ENCODE results near the gene PLSCR3.
A peak's percentile ranks its signal among the peaks of the same experiment; 100 is the strongest.

Gene PLSCR3
- 0.46 to 1.1 (median 0.76) reads per million in 4 donors for total RNA-seq

DNA sequence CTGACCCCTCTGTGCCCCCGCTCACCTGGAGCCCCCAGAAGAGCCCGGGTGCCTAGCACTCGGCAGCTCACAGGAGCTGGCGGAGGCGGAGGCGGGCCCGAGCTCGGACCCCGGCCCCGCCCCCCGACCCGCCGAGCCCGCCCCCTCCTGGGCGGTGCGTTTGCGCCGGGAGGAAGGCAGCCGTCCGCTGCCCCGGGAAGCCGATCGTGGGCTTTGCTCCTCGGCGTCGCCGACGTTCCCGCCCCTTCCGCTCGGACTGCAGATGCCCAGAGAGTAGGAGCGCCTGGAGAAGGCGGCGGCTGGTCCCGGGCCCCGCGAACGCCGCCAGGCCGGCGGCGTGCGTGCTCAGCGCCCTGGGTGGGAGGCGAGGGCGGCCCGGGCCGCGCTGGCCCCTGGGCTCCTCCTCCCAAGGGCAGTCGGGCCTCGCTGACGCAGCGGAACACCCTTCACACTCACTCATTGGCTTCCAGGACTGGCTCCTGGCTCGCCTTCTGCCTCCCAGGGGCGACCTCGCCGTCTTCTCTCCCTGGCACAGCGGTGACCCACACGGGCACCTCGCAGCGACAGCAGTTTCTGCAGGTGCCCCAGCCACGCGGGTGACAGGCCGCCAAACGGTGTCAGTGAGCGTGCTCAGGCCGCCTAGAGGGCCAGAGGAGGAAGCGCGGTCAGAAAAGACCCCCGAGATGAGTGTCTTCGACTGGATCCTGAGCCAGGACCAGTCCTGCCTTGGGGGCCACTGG lies at the start of gene PLSCR3:
TSS of gene PLSCR3 (minus strand) at position 74 of the 740 bp plus-strand sequence. CDS start 415 bp downstream, outside the sequence.
- peak; percentile 67 to 81 (median 72) for DNase-seq

DNA sequence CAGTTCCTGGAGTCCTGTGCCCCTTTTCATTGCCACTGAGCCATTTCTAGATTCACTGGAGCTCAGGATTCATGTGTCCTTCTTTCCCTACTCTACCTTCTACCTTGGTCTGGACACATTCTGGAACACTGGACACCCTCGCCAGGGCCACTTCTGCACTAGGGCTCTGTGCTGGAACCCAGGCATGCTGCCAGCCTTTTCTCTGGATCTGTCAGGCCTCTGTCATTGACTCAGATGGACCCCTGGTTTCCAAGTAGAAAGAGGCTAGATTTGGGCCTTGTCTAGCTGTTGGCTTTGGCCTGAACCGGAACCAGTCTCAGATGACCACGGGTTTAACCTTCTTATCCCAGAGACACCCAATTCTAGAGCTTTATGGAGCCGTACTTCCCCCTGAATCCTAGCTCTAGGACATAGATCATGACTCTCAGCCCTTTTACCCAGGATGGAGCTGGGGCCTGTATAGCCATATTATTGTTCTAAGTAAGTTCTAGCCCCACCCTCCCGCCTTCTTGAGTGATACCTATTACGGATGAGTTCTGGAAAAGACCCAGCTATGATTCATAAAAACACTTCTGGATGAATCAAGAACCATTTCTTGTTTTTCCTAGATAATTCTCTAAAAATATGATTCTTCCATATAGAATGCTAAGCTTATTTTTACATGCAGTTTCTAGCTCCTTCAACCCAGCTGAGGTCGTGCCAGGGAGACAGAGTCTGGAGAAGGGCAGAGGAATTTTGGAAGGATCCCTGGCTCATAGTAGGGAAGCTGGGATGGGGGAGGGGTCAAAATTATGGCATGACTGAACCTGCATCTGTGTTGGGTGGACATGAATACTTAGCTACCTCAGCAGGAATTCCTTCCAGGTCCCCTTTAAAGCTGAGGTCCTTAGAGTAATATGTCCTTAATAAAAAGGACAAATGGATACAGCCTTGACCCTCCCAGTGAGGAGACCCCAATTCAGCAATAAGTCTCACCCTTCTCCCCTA lies 49.5 kb upstream of the PLSCR3 start:
- DNase-seq = no peak

DNA sequence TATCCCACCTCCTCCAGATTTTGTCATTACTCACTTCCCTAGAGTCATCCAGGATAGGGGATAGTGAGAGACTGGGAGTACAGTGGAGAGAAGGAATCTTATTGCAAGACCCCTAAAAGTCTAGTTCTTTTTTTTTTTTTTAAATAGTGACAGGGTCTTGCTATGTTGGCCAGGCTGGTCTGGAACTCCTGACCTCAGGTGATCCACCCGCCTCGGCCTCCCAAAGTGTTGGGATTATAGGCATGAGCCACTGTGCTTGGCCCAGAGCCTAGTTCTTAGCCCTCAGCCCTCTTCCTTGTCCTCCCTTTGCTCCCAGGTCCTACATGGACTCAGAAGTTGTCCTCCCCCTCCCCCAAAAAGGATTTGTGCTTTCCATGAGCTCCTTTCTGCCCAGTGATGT lies 47.8 kb upstream of the PLSCR3 start:
- no peak for DNase-seq

DNA sequence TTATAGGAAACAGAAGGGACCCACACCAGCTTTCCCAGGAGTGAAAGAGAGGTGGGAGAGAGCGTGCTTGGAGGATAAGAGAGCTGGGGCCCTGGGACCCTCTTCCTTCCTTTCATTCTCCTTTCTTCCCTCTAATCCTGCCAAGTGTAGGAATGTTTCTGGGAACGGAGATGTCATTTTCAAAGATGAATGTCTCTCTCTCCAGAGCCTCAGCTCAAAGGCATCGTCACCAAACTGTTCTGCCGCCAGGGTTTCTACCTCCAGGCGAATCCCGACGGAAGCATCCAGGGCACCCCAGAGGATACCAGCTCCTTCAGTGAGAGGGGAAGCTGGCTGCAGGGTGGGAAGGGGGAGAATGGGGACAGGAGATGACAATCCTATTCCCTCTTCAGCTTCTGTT lies 46.9 kb upstream of the PLSCR3 start:
- no peak for DNase-seq

DNA sequence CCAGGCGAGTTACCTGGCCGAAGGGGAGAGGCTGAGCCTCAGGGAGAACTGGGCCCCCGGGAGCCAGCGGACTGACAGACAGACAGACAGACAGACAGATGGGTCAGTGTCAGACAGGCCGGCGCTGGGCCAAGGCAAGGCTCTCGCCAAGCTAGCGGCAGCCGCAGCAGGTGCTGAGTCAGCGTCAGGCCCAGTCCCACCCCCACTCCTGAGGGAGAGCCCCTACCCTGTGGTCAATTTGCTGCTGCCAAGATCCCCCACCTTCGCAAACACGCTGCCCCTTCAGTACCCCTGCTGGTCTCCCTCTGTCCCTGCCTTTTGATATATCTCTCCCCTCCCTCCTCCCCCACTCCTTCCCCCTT lies 46.5 kb upstream of the PLSCR3 start:
- DNase-seq = no peak

DNA sequence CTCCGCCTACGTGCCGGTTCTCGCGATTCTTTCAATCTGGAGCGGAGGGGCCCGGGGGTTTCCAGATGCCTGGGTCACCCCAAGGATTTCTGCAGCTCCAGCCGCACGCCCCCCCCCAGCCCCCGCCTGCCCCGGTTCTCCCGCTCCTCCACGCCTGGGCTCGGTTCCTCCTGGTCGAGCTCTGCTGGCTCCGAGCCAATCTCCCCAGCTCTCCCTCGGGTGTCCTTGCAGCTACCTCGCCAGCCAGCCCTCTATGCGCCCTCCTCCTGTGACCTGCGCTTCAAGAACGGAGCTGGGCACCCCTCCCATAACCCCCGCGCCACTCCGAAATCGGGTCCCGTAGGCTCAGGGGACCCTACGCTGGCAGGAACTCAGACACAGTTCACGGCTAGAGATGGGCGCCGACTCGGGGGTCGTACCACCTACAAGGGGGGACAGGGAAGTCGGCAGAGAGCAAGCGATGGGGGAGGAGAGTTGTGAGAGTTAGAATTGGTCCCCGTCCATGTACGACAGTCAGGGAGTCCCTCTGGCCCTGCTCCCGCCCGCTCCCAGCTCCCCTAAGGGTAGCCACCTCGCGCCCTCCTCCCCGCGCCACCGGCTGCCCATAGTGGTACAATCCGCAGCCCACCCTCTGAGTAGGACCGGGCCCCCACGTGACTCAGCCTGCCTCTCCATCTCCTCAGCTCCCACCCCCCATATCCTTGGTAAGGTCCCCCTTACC lies 45.9 kb upstream of the PLSCR3 start:
- no peak for DNase-seq

DNA sequence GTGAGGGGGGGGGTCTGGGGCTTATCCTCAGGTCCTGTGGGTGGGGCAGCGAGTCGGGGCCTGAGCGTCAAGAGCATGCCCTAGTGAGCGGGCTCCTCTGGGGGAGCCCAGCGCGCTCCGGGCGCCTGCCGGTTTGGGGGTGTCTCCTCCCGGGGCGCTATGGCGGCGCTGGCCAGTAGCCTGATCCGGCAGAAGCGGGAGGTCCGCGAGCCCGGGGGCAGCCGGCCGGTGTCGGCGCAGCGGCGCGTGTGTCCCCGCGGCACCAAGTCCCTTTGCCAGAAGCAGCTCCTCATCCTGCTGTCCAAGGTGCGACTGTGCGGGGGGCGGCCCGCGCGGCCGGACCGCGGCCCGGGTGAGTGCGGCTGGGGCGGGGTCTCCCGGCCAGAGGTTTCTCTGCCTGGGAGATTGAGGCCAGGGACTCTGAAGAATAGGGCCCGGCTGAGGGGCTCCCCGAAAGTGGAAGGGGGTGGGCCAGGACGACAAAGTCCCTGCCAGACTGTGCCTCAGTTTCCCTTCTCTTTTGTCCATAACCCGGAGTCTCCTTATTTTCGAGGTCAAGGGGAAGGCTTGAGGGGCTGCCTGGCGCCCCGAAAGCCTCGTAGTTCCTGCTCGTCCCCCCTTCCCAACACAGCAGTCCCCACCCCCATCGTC lies 45.3 kb upstream of the PLSCR3 start, which contains the start of gene FGF11:
TSS of gene FGF11 (plus strand) at position 51 of the 651 bp plus-strand sequence. CDS start at position 160, 109 bp downstream.
- no peak for DNase-seq

DNA sequence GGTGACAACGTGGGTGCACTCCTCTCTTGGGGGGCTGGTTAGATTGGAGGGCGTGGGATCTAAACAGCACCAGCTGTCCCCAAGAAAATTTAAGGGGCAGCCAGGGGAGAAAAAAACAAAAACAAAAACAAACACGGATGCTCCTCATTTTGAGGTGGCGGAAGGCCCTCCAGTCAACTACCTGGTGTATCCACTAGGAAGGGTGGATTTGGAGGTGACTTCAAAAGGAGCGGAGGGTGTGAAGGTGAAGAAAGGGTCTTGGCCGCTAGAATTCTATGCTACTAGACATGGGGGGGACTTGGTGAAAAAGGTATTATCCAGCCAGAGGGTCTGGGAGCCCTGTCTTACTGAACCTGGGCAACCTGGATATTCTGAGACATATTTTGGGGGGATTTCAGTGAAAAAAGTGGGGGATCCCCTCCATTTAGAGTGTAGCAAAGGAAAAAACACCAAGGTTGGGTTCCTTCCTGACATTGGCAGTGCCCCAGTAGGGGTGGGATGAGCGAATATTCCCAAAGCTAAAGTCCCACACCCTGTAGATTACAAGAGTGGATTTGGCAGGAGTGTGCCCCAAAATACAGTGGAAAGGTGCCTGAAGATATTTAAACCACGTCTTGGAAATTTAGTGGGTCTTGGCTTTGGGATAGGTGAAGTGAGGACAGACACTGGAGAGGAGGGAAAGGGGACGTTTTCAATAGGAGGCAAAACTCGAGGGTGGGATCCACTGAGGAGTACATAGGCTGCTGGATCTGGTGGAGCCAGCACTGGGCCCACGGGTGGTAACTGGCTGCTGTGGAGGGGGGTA lies 44.5 kb upstream of the PLSCR3 start:
- DNase-seq = no peak

DNA sequence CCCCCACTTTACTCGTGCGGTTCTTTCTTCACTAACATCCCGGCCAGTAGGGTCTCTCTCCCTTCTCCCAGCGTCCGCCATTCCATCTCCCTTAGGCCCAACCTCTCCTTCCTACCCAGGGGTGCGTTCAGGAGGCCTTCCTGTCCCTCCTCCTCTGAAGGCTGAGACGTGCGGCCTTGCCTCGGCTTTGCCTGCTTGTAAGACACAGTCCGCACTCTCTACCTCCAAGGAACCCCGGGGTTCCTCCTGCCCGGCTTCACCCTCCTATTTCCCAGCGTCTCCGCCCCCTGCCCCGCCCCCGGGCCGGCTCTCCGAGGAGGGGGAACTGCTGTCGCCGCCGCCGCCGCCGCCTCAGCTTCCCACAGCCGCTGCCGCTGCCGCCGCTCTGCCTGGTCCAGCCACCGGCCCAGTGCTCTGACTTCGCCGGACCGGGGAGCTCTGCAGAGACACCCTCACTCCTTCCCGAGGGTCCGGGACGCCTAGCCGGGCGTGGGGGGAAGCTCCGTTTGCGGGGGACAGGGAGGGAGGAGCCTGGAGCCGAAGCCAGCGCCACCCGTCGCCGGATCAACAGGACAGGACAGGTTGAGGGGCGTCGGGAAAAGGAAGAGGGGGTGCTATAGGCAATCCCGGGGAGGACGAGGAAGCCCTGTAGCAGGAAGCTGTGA lies 43.8 kb upstream of the PLSCR3 start:
- peak in 3 of 5 donors; percentile 39 to 50 (median 43) for DNase-seq

DNA sequence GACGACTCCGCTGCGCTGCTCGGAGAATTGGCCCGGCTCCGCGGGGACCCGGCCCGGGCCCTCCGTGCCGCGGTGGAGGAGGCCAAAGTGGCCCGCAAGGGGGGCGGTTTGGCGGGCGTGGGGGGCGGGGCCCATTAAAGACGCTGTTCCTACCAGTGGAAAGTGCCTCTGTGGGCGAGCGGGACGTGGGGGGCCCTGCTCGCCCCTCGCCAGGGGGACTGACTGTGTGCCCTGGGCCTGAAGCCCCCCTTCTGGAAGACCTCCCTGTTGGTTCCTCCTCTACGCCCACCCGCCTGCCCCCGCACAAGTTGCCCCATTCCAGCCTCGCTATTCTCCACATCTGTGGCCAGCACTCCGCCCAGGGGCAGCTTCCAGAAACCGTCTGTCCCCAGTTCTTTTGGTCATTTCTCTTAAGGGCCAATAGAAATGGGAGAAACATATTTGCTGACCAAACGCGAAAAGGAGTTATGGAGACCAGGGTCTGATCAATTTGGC lies 43.1 kb upstream of the PLSCR3 start:
- DNase-seq = no peak

DNA sequence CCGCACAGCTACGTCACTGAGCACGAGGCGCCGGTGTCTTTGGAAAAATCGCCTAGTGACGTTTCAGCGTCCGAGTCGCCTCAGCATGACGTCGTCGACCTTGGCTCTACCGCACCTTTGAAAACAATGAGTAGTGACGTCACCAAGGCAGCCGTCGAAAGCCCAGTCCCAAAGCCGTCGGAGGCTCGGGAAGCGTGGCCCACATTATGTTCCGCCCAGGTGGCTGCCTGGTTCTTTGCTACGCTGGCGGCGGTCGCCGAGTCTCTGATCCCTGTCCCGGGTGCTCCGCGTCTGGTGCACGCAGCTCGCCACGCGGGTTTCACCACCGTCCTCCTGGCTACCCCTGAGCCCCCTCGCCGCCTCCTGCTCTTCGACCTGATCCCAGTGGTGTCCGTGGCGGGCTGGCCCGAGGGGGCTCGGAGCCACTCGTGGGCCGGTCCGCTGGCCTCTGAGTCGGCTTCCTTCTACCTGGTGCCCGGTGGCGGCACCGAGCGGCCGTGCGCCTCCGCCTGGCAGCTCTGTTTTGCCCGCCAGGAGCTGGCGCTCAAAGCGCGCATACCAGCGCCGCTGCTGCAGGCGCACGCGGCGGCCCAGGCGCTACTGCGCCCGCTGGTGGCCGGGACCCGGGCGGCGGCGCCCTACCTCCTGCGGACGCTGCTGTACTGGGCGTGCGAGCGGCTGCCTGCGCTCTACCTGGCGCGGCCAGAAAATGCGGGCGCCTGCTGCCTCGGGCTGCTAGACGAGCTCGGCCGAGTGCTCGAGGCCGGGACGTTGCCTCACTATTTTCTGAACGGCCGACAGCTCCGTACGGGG lies 42.4 kb upstream of the PLSCR3 start:
- DNase-seq = peak; percentile 58 to 87 (median 71)

DNA sequence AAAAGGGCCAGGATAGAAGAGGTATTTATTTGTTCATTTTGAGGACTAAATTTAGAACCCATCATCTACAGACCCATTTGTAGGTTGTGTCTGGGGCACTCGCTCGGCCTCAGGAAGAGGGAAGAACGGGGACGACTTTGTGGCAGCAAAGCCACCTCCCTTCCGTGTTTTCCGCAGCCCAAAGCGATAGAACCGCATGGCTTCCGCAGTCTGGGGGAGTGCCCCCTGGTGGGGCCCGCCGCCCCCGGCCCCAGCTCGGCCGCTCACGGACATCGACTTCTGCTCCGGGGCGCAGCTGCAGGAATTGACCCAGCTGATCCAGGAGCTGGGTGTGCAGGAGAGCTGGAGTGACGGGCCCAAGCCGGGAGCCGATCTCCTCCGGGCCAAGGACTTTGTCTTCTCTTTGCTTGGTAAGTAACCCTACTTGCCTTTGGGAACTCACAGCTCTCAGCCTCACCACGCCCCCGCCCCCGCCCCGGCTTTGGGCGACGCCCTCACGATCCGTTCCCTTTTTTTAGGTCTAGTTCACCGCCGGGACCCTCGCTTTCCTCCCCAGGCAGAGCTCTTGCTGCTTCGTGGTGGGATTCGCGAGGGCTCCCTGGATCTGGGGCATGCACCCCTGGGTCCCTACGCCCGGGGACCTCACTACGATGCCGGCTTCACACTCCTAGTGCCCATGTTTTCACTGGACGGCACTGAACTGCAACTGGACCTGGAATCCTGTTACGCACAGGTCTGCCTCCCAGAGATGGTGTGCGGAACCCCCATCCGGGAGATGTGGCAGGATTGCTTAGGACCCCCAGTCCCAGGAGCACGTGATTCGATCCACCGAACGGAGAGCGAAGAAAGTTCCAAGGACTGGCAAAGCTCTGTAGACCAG lies 41.6 kb upstream of the PLSCR3 start:
- DNase-seq = peak in 4 of 5 donors; percentile 41 to 74 (median 48)

DNA sequence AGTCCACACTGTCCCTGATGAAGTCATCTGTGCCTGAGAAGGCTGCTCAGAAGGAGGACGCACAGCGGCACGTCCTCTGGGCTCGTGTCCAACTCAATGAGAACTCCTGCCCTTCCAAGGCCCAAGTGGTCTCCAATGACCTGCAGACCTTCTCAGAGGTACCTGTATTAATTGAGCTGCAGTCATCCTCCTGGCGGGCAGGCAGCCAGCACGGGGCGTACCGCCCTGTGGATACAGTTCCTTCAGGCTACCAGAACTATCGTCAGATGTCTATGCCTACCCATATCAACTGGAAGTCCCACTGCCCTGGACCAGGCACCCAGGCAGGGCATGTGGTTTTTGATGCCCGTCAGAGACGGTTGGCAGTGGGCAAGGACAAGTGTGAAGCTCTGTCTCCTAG lies 38.0 kb upstream of the PLSCR3 start:
- DNase-seq = no peak

DNA sequence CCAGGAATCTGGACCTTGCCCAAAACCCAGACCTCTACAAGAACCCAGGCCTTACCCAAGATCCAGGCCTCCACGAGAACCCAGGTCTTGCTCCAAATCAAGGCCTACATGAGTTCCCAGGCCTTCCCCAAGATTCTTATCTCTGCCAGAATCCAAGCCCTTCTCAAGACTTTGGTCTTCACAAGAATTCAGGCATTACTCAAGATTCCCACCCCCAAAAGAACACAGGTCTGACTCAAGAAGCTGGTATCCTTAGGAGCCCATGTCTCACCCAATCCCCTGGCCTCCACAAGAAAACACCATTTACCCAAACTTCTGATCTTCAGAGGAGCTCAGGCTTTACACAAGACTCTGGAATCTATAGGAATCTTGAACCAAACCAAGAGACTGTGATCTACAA lies 36.9 kb upstream of the PLSCR3 start:
- no peak for DNase-seq

DNA sequence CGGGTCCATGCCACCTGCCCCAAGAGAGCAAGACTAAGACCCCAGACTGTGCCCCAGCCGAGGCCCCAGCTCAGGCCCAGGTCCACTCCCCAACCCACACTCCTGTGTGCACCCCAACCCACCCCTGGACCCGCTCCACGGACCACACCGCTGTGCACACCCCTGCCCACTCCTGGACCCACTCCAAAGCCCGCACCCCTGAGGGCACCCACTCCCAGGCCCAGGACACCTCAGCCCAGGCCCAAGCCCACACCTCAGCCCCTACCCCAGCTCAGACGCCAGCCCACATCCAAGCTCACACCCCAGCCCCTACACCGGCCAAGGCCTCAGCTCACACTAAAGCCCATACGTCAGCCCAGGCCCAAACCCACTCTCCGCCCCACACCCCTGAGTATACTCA lies 35.4 kb upstream of the PLSCR3 start:
- no peak for DNase-seq

DNA sequence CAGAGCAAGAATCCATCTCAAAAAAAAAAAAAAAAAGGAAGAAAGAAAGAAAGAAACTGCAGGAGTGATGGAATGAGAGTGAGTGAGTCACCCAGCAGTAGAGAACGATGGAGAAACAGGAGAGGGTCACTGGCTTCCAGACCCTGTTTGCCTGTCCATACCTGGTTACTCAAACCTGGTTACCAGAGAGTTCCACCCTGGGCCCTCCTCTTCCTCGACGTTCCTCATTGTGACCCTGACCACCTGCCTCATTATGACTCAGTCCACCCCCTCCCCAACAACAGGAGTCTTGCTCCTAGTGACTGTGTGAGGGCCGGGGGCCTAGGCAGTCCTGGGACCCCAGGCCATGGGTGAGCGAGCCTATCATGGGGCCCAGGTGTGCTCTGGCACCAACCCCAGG lies 34.2 kb upstream of the PLSCR3 start, which contains the start of gene SPEM3:
TSS of gene SPEM3 (plus strand) at position 301 of the 400 bp plus-strand sequence. CDS start at position 347, 46 bp downstream.
- DNase-seq = no peak

DNA sequence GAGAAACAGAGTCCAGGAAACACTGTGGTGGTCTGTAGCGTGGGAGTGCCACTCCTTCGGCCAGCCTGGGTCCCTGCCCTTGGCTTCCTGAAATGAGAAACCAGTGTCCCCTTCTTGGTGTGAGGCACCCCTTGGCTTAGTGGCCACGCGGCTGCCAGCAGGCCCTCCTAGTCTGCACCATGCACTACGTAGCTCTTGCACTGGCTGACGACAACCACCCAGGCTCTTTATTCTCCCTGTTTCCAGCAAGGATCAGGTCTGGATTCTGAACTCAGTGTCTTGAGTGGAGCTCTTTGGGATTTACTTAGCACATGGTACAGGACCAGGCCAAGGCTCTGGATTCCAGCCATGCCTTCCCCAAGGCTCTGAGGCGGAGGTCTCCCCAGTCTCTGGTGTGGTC lies 33.2 kb upstream of the PLSCR3 start:
- no peak for DNase-seq

DNA sequence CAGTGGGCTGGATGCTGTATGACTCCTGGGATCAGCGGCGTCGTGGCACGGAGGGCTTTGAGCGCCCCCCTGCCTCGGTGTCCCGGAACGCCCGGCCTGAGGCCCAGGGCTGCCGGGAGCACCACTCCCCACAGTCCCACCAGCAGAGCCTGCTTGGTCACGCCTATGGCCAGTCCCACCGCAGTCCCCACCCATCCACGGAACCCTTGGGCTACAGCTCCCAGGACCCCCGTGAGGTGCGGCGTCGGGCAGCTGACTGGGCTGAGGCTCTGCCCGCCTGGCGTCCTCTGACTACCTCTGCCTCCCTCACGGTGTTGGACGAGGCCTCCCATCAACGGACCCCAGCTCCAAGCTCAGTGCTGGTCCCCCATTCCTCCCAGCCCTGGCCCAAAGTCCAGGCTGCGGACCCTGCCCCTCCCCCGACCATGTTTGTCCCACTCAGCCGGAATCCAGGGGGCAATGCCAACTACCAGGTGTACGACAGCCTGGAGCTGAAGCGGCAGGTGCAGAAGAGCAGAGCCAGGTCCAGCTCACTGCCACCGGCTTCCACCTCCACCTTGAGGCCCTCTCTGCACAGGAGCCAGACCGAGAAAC lies 32.7 kb upstream of the PLSCR3 start:
- no peak for DNase-seq
